T-helper 2 cell (primary cell): Measurements from ENCODE around the gene SPHK1.
A peak's percentile ranks its signal among the peaks of the same experiment; 100 is the strongest.
"Not testable (repeated sequence)": the region's sequence is repeated elsewhere in the genome, so short reads cannot be mapped to it uniquely, and the experiment has no call there.

ENCODE experiments used
- DNase-seq, 5 experiments: peaks; one replicate each; pipeline versions ENCODE4 v3.0.0 to v3.0.0-alpha.2; 2012 to 2022
- total RNA-seq, 2 donors: gene quantifications; one replicate each; lab custom pipeline; 2026; lab: John Stamatoyannopoulos, UW

SPHK1 gene, protein sequence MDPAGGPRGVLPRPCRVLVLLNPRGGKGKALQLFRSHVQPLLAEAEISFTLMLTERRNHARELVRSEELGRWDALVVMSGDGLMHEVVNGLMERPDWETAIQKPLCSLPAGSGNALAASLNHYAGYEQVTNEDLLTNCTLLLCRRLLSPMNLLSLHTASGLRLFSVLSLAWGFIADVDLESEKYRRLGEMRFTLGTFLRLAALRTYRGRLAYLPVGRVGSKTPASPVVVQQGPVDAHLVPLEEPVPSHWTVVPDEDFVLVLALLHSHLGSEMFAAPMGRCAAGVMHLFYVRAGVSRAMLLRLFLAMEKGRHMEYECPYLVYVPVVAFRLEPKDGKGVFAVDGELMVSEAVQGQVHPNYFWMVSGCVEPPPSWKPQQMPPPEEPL
- total RNA-seq: 2.2 to 5.0 reads per million in 2 donors

DNA sequence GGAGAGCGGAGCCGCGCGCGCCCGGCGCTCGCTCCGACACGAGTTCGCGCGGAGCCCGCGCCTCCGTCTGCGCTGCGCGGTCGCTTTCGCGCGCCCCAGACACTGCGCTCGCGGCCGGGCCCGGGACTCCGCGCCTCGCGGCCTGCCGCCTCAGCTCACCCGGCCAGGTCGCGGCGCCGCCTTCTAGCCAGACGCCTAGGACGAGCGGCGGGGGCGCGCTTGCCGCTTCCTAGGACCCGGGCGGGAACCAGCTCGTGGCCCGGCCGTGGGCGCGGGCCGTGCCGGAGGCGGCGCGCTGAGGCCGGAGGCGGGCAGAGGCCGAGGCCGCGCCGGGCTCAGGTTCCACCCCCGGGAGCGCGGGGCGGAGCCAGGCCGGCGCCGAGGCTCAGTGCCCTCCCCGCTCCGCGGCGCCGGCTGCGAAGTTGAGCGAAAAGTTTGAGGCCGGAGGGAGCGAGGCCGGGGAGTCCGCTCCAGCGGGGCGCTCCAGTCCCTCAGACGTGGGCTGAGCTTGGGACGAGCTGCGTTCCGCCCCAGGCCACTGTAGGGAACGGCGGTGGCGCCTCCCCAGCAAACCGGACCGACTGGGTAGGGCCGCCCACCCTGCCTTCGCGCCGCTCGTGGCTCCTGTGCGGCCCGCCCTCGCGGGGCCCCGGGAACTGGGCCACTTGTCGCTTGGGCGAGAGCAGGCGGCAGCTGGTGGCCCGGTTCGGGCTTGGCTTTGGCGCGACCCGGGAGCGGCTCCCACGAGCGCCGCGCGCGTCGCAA is at the start of gene SPHK1:
Gene SPHK1 (plus strand): TSS at position 388 of the 765 bp plus-strand sequence. CDS start 1,036 bp downstream, outside the sequence.
- peak in 4 of 5 experiments; percentile 29 to 78 (median 40) for DNase-seq

DNA sequence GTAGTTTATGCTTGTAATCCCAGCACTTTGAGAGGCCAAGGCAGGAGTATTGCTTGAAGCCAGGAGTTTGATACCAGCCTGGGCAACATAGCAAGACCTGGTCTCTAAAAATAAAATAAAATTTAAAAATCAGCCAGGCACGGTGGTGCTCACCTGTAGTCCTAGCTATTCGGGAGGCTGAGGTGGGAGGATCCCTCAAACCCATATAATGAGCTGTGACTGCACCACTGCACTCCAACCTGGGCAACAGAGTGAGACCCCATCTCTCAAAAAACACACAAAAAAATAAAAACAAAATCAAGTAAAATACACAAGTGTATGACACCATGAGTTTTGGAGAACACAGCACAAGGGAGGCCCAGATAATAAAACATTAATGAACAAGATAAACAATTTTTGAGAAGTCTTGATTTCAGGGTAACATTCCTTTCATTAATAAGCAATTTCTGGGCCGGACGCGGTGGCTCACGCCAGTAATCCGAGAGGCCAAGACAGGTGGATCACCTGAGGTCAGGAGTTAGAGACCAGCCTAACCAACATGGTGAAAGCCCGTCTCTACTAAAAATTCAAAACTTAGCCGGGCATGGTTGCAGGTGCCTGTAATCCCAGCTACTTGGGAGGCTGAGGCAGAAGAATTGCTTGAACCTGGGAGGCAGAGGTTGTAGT is 48.6 kb upstream of the SPHK1 start:
- DNase-seq: no peak

DNA sequence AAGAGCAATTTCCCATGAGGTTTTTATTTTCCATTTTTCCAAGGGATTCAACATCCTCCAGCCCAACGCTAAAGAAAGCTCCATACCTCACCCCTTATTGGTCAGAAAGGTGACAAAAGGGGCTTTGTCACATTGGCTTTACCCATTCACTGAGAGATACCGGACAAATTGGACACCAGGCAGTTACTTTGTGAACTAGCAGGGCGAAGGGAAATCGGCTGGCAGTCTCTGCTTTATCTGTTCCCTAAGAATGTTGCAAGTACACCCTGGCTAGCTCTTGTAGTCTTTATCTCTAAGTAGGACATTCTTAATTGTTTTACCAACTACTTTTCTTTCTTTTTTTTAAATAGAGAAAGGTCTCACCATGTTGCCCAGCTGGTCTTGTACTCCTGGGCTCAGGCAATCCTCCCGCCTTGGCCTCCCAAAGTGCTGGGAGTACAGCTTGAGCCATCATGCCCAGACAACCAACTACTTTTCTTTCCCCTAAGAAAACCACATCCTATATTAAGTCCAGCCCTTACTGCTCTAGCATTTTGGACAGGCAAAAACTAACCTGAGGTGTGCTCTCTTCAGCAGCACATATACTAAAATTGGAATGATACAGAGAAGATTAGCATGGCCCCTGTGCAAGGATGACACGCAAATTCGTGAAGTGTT is 47.5 kb upstream of the SPHK1 start:
- no peak for DNase-seq

DNA sequence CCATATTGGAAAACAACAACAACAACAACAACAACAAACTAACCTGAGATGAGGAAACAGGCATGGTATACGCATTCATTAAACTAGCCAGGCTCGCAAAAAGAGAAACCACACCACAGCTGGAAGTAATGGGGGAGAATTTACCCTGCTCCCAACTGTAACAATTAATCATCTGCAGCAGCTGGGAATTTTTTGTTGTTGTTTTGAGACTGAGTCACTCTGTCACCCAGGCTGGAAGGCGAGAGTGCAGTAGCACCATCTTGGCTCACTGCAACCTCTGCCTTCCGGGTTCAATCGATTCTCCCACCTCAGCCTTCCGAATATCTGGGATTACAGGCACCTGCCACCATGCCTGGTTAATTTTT is 47.0 kb upstream of the SPHK1 start:
- DNase-seq: no peak

DNA sequence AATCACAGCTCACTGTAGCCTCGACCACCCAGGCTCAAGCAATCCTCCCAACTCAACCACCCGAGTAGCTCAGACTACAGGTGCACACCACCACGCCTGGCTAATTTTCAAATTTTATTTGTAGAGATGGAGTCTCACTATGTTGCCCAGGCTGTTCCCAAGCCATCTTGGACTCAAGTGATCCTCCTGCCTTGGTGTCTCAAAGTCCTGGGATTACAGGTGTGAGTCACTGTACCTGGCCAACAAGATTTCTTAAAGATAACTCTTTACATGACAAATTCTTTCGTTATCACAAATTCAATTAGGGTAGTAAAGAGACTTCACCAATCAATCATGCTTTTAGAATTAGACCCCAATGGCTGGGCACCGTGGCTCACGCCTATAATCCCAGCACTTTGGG is 43.1 kb upstream of the SPHK1 start:
- DNase-seq: no peak

DNA sequence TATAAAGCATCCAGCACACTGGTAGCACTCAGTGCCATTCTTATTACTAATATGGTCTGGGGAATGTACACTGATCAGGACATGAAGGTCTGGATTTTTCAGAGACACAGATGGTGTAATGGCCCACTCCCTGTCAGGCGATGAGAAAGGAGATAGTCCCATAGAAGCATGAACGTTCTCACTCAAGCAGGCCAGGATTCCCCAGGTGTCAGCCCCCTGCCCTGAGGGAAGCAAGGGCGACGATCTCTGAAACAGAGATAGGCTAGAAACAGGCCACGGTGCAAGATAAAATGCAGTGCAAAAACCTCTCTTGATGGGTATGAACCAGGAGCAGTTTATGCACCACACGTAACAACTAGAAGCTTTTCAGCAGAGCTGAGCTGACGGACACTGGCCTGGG is 41.3 kb upstream of the SPHK1 start:
- no peak for DNase-seq

DNA sequence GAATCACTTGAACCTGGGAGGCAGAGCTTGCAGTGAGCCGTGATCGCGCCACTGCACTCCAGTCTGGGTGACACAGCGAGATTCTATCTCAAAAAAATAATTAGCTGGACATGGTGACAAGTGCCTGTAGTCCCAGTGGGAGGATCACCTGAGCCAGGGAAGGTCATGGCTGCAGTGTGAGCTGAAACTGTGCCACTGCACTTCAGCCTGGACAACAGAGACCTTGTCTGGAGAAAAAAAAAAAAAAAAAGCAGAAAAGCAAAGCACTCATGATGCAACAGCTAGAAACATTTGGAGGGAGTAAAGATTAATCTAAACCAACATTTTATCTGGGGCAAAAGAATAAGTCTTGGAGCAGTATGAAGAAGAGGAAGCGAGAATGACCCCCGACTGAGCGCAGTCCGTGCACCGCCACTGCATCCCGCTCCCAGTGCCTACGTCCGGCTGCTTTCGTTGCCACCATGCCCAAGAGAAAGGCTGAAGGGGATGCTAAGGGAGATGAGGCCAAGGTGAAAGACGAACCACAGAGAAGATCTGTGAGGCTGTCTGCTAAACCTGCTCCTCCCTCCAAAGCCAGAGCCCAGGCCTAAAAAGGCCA is 38.9 kb upstream of the SPHK1 start:
- no peak for DNase-seq

DNA sequence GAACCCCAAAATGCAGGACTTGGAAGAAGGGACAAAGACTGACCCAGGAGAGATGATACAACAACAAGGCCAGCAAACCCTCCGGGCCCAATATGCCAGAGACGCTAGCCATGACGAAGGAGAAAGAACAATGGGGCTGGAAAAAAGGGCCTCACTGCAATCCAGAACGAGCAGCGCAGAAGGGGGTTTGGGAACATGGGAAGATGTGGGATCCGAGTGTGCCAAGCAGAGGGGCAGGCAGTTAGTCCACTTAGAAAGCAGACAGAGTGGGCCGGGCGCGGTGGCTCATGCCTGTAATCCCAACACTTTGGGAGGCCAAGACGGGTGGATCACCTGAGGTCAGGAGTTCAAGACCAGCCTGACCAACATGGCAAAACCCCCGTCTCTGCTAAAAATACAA is 37.5 kb upstream of the SPHK1 start:
- not testable (repeated sequence) for DNase-seq

DNA sequence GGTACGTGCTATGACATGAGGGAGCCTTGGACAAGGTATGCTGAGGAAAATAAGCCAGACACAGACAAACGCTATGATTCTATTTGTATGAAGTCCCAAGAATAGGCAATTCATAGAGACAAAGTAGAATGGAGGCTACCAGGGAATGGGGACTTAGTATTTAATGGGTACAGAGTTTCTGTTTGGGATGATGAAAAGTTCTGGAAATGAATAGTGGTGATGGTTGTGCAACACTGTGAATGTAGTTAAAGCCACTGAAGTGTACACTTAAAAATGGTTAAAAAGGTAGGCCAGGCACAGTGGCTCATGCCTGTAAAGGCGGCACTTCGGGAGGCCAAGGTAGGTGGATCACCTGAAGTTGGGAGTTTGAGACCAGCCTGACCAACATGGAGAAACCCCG is 33.9 kb upstream of the SPHK1 start:
- no peak for DNase-seq

DNA sequence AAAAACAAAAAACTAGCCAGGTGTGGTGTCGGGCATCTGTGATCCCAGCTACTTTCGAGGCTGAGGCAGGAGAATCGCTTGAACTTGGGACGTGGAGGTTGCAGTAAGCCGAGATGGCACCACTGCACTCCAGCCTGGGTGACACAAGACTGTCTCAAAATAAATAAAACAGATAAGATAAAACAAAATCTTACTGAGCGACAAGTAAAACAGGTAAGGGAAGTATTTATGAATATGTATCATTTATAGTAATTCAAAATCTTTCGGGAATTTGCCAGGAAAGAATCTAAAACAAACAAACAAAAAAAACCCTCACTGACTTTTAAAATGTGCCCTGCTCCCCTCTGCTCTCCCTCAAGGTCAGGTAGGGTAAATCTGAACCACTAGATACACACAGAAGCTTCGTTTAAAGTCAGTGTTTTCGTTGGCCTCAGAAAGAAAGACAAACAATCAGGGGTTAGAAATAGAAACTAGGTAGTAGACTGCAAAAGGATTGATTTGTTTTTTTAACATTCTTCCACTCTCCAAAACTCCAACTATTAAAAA is 32.8 kb upstream of the SPHK1 start:
- DNase-seq: no peak

DNA sequence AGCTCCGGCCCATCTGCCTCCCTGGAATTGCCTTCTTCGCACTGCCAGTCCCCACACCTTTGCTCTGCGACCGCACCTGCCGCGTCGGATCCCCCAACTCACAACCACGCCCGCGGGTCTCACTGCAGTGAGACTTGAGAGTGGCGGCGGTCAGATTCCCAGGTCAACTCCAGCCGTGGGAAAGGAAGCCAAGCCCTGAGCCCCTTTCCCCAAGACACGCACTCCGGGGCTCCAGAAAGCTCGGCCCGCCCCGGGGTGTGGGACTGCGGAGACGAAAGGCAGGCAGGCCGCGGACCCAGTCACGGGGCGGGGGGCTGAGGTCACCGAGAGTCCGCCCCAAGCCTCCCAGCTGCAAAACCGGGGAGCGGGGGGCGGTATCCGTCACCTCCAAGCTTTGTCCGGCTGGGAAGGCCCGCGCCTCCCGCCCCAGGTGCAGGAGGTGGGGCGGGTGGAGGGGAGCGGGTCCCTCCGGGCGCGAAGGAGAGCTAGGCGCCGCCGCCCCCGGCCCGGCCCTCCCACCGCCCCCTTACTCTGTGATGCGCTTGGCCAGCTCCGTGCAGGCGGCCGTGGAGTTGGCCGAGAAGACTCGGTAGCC is 31.3 kb upstream of the SPHK1 start:
- peak in 1 of 5 experiments; percentile 7 for DNase-seq

DNA sequence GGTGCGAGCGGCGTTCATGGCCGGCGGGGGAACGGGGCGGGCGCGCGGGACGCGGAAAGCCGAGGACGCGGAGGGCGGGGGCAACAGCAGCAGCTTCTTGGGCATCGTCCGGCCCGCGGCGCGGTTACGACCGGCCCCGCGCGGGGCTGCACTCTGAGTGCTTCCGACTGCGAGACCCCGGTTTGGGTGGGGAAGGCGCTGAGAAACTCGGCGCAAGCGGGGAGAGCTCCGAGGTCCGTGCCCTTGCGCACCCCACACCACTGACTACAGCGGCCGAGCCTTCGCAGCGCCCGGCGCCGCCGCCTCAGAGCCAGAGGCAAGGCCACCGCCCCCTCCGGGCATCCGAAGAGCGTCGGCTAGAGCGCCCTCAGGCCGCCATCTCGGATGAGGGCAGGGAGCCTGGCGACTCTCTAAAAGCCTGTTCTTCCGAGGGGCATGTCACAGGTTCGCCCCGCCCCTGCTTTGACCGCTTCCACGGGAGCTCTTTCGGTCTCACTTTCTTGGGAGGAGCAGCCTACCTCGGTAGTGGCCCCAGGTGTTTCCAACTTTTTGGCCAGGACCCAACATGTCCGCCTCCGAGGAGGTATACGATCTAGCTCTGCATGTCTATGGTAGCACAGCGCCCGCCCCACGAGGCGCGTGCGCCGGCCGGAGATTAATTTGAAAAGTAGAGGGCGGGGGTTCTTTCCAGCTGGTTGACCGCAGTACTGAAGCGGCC is 30.7 kb upstream of the SPHK1 start, which contains the start of gene PRPSAP1:
Gene PRPSAP1 (minus strand): TSS at position 318 of the 718 bp plus-strand sequence. CDS start 213 bp downstream, at position 105.
- DNase-seq: peak; percentile 52 to 89 (median 73)

DNA sequence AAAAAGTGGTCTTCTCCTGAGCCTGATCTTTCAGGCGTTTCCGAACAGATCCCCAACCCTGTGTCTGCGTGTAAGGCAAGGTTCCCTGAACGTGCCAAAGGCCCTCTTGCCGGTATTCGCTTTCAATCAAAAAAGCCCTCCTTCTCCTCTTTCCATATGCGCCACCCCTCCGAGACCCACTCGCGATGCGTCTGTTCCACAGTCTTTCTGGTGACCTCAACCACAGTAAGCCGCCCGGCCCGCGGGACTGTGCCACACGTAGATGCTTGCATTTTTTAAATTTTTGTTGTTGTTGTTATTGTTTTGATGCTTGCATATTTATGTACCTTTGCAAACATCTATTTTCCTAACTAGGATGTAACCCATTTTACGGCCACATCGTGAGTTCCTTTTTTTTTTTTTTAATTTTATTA is 30.1 kb upstream of the SPHK1 start:
- no peak for DNase-seq

DNA sequence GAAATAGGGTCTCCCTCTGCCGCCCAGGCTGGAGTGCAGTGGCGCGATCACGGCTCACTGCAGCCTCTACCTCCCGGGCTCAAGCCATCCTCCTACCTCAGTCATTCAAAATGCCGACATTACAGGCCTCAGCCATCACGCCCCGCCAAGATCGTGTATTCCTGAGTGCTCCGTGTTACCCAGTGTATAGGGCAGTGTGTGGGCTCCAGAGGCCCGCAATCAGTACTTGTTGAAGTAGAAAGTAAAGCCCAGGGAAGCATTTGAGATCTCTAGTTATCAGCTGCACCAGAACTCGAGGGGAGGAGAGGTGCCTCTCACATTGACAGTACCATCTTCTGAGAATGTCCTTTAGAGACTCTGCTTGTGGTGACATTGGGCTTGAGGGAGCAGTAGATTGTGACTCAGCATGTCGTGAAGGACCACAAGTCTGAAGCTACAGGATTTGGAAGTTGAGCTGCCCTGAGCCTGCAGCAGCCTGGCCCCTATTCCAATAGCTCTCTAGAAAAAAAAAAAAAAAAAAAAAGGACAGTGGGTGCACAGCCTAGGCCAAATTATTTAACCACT is 29.6 kb upstream of the SPHK1 start:
- peak in 1 of 5 experiments; percentile 14 for DNase-seq

DNA sequence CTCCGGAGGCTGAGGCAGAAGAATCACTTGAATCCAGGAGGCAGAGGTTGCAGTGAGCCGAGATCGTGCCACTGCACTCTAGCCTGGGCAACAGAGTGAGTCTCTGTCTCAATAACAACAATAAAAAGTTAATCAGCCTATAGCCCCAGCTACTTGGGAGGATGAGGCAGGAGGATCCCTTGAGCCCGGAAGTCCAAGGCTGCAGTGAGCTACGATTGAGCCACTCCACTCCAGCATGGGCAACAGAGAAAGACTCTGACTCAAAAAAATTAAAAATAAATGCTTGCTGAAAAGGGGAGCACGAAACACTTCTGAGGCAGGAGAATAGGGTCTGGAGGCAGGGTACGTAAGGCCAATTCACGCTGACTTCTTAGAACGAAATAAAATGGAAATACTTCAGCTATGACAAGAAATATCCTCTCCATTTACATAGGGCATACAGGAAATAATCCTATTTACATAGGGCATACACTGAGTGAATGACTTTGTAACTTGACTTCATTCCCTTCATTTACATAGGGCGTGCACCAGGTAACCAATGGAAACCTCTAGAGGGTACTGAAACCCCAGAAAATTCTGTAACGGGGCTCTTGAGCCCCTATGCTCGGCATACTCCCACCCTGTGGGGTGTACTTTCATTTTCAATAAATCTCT is 27.5 kb upstream of the SPHK1 start:
- no peak for DNase-seq

DNA sequence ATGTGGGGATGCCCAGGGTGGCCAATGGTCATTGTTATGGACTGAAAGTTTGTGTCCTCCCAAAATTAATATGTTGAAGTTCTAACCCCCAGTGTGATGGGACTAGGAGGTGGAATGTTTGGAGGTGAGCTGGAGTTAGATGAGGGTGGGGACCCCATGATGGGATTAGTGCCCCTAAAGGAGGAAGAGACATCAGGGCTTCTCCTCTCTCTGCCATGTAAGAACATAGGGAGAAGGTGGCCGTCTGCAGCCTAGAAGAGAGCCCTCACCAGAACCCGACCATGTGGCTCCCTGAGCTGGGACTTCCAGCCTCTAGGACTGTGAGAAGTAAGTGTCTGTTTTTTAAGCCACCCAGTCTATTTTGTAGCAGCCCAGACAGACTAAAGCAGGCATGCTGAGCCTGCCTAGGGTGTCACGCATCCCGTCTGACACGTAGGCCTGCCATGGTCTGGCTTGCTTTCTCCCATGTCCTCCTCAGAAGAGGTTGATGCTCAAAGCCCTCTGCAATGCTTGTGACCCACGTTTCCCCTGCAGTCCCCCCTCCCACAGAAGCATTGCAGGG is 26.7 kb upstream of the SPHK1 start:
- DNase-seq: no peak

DNA sequence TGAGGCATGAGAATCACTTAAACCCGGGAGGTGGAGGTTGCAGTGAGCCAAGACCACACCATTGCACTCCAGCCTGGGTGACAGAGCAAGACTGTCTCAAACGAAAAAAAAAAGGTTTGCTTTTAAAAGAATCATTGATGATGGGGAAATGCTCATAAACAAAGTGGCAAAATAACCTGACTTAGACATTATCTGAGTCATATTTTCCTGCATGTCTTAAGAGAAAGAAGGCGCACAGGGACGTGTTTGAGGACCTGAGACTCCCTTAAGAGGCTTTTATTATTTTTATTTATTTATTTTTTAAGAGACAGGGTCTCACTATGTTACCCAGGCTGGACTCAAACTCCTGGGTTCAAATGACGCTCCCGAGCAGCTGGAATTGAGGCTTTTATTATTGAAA is 25.0 kb upstream of the SPHK1 start:
- no peak for DNase-seq

DNA sequence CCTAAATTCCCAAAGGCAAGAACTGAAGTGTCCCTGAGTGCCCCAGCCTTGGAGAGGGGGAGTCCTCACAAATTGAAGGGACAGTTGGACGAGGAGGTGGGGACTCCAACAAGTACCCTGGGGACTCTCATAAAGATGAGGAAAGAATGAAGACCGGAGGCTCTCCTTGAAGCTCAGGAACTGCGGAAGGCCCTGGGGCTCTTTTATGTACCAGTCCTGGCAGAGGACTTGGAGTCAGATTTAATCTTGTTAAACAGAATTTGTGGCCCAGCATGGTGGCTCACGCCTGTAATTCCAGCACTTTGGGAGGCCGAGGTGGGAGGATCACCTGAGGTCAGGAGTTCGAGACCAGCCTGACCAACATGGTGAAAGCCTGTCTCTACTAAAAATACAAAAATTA is 24.6 kb upstream of the SPHK1 start:
- not testable (repeated sequence) for DNase-seq

DNA sequence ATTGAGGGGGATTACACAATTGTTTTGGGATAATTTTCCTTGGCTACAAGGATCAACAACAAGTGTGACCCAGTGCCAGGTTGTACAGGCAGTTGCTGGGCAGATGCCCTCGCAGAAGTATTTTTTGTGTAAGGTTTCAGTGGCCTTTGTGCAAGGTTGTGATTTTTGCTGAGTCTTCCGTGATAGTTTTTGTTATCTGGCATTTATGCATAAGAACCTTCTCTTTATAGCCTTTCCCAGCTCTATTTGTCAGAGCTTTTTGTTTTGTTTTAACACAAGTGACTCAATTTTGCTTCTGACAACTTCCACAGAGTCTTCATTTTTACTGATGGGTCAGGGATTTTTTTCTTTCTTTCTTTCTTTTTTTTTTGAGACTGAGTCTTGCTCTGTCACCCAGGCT is 23.9 kb upstream of the SPHK1 start:
- no peak for DNase-seq
